Activated CD8-positive, alpha-beta T cell treated with anti-CD3 and anti-CD28 coated beads, Interleukin-2, amount 10 ng/mL, durations not matched to agents 7 days and 5 days (primary cell): Measurements from ENCODE around the gene TES. TPM values are rescaled to one million over a fixed set of nuclear protein-coding genes. Genes with fewer than 3 reads are reported as not detected.
"Not testable (repeated sequence)": the region's sequence is repeated elsewhere in the genome, so short reads cannot be mapped to it uniquely, and the experiment has no call there.

Source experiments
- ATAC-seq: fragments of 150-1000 bp; cut with Tn5 transposase; one replicate; pipeline ENCODE4 v1.10.0; 2021; ENCODE audit warnings: moderate library complexity
- CTCF ChIA-PET: fragments of 350-600 bp; sonication (Branson Sonifier 250); formaldehyde crosslinking; loops from one replicate; lab custom pipeline; 2021; ENCODE audit warnings: antibody characterized with exemption; lab: Charles Lee
- POLR2A ChIA-PET: fragments of 350-600 bp; sonication (Branson Sonifier 250); formaldehyde crosslinking; loops from one replicate; lab custom pipeline; 2021; ENCODE audit warnings: antibody characterized with exemption; lab: Charles Lee
- DNase-seq: peaks from one replicate; pipeline ENCODE4 v3.0.0-alpha.2; 2020
- H3K27ac Mint-ChIP-seq: one replicate; pipeline ENCODE4 v1.8.0; 2021; ENCODE audit warnings: mild to moderate bottlenecking, mixed read lengths
- H3K27me3 Mint-ChIP-seq: one replicate; pipeline ENCODE4 v1.8.0; 2021; ENCODE audit warnings: low read depth, mixed read lengths
- H3K36me3 Mint-ChIP-seq: one replicate; pipeline ENCODE4 v1.8.0; 2021; ENCODE audit warnings: low read depth, mixed read lengths
- H3K4me1 Mint-ChIP-seq: one replicate; pipeline ENCODE4 v1.8.0; 2021; ENCODE audit warnings: low read depth, mixed read lengths
- H3K4me3 Mint-ChIP-seq: one replicate; pipeline ENCODE4 v1.8.0; 2021; ENCODE audit warnings: mild to moderate bottlenecking, mixed read lengths
- H3K9me3 Mint-ChIP-seq: one replicate; pipeline ENCODE4 v1.8.0; 2022; ENCODE audit warnings: mixed read lengths; ENCODE audit not compliant: insufficient read depth
- total RNA-seq, 2 experiments: library from RNA; stranded (reverse); gene quantifications; one replicate each; pipeline ENCODE4 v1.2.3, GENCODE V29; 2021

The TES gene
- total RNA-seq, 2 experiments from 2014 or later, result 110 to 112 TPM

DNA sequence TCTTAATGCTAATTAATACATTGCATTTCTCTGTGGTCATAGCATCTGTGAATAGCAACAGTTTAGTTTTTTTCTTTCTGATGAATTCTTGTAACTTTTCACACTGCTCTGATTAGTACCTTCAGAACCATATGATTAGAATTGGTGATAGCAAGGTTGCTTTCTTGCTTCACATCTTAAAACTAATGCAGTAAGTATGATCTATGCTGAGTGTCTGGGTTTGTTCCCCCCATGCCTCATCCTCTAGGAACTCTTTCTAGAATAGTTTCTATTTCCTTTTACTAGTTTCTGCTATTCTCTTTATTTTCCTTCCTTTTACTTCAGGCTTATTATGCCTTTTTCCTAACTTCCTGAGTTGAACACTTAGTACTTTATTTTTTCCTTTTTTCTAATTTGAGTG lies 32.4 kb downstream of the TES start:
- DNase-seq, result no peak
- POLR2A ChIA-PET, result no interaction called here
- Mint-ChIP-seq H3K27ac (no peak overlapping the region), H3K36me3 (peaks cover 64% of the 10 kb centered on the region), H3K4me3 (no peak overlapping the region), H3K9me3 (peaks cover 3% of the 10 kb centered on the region), H3K4me1 (peaks cover 10% of the 10 kb centered on the region), H3K27me3 (no peaks in the 10 kb centered on the region)
- ATAC-seq, result no peak
- CTCF ChIA-PET, result interaction anchor here (3.0 kb wide), 1 partner anchor 63 kb away, joined by 10 read pairs; no protein-coding TSS in a partner anchor

DNA sequence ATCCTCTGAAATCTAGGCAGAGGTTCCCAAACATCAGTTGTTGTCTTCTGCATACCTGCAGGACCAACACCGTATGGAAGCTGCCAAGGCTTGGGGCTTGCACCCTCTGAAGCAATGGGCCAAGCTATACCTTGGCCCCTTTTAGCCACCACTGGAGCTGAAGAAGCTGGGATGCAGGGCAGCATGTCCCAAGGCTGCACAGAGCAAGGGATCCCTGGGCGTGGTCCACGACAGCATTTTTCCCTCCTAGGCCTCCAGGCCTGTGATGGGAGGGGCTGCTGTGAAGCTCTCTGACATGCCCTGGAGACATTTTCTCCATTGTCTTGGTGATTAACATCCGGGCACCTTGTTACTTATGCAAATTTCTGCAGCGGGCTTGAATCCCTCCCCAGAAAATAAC lies 34.5 kb downstream of the TES start:
- H3K9me3 Mint-ChIP-seq, POLR2A ChIA-PET, H3K4me3 Mint-ChIP-seq, DNase-seq, ATAC-seq, H3K27ac Mint-ChIP-seq, H3K27me3 Mint-ChIP-seq, H3K4me1 Mint-ChIP-seq: not testable (repeated sequence)
- H3K36me3 Mint-ChIP-seq, result peaks cover 69% of the 10 kb centered on the region
- CTCF ChIA-PET, result interaction anchor here (3.8 kb wide), 1 partner anchor 9 kb away, joined by 15 read pairs; no protein-coding TSS in a partner anchor

DNA sequence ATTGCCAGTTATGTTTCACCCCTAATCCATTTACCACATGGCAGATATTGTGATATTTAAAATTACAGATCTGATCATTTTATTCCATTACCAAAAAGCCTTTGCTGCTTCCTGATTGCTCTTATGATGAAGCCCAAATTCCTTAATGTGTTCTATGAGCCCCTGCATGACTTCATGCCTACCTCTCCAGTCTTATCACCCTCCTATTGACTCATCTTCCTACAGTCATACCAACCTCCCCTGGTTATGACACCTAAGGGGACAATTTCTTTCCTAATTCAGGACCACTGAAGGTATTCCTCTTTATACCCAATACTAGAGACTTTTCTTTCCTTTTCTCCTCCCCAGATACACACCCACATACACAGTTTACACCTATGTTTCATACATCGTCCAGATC lies 36.0 kb downstream of the TES start:
- Mint-ChIP-seq H3K9me3 (peaks cover 3% of the 10 kb centered on the region), H3K4me3 (no peak overlapping the region), H3K27me3 (no peaks in the 10 kb centered on the region), H3K36me3 (peaks cover 73% of the 10 kb centered on the region), H3K4me1 (peaks cover 6% of the 10 kb centered on the region), H3K27ac (no peak overlapping the region)
- POLR2A ChIA-PET, result no interaction called here
- DNase-seq (no peak), ATAC-seq (no peak)
- CTCF ChIA-PET, result interaction anchor here (3.8 kb wide), 1 partner anchor 10 kb away, joined by 15 read pairs; no protein-coding TSS in a partner anchor

DNA sequence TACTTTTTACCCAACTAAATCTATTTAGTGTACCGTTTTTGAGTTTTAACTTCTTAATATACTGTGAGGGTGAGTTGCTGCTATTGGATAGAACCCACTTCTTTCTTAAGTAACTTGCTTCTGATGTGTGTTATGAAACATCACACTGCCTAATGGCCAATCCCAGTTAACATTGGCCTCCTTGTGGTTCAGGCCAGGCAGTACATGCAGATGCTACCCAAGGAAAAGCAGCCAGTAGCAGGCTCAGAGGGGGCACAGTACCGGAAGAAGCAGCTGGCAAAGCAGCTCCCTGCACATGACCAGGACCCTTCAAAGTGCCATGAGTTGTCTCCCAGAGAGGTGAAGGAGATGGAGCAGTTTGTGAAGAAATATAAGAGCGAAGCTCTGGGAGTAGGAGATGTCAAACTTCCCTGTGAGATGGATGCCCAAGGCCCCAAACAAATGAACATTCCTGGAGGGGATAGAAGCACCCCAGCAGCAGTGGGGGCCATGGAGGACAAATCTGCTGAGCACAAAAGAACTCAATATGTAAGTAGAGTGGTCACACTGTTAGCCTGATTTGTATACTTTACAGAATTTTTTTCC lies 39.7 kb downstream of the TES start:
- H3K4me1 Mint-ChIP-seq, result peaks cover 11% of the 10 kb centered on the region
- H3K4me3 Mint-ChIP-seq, result no peak overlapping the region
- ChIA-PET CTCF (interaction anchor here (0.9 to 3.4 kb wide), 7 partner anchors 9 to 276 kb away, joined by 4 to 14 read pairs (median 5); no protein-coding TSS in a partner anchor), POLR2A (no interaction called here)
- peaks cover 69% of the 10 kb centered on the region for H3K36me3 Mint-ChIP-seq
- DNase-seq (no peak), ATAC-seq (peak; percentile 53)
- H3K9me3 Mint-ChIP-seq, result peaks cover 2% of the 10 kb centered on the region
- H3K27ac Mint-ChIP-seq, result no peak overlapping the region
- no peaks in the 10 kb centered on the region for H3K27me3 Mint-ChIP-seq

DNA sequence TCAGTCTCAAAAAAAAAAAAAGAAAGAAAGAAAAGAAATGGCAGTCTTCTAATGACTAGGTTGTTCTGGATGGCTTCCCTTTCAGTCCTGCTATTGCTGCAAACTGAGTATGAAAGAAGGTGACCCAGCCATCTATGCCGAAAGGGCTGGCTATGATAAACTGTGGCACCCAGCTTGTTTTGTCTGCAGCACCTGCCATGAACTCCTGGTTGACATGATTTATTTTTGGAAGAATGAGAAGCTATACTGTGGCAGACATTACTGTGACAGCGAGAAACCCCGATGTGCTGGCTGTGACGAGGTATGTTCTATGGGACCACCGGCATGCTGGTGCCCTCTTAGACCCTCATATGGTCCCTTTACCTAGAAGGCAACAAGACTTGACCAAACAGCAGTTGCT lies 41.3 kb downstream of the TES start:
- Mint-ChIP-seq H3K27ac (no peak overlapping the region), H3K9me3 (no peaks in the 10 kb centered on the region), H3K27me3 (no peaks in the 10 kb centered on the region), H3K4me1 (peaks cover 8% of the 10 kb centered on the region), H3K4me3 (no peak overlapping the region), H3K36me3 (peaks cover 56% of the 10 kb centered on the region)
- CTCF ChIA-PET, result interaction anchor here (0.7 to 1.7 kb wide), 6 partner anchors 16 to 275 kb away, joined by 3 to 4 read pairs (median 3); no protein-coding TSS in a partner anchor
- POLR2A ChIA-PET, result no interaction called here
- DNase-seq (no peak), ATAC-seq (no peak)

DNA sequence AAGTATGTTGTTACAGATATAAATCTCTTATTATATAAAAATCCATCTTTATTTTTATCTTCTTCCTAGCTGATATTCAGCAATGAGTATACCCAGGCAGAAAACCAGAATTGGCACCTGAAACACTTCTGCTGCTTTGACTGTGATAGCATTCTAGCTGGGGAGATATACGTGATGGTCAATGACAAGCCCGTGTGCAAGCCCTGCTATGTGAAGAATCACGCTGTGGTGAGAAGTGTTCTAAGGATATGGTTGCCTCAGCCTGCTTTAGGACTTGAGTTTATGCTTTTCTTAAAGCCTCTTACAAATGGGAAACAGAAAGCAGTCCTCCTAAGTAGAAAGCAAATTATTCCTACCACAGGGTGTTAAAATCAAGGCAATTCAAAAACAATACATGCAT lies 41.9 kb downstream of the TES start:
- DNase-seq (no peak), ATAC-seq (no peak)
- Mint-ChIP-seq H3K4me3 (no peak overlapping the region), H3K27ac (no peak overlapping the region), H3K27me3 (no peaks in the 10 kb centered on the region), H3K4me1 (peaks cover 8% of the 10 kb centered on the region), H3K9me3 (no peaks in the 10 kb centered on the region), H3K36me3 (peaks cover 58% of the 10 kb centered on the region)
- ChIA-PET CTCF (interaction anchor here (0.7 to 1.7 kb wide), 5 partner anchors 16 to 274 kb away, joined by 3 to 5 read pairs (median 4); no protein-coding TSS in a partner anchor), POLR2A (no interaction called here)

DNA sequence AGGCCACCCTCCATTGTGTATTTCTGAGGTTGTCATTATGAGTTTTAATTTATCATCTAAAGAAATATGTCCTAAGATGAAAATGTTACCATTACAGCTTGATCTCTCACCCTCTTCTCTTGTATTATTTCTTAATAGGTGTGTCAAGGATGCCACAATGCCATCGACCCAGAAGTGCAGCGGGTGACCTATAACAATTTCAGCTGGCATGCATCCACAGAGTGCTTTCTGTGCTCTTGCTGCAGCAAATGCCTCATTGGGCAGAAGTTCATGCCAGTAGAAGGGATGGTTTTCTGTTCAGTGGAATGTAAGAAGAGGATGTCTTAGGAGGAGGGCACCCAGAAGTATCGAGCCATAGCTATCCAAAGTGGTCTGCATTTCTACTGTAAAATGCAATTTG lies 46.8 kb downstream of the TES start:
- POLR2A ChIA-PET, result no interaction called here
- Mint-ChIP-seq H3K27me3 (no peaks in the 10 kb centered on the region), H3K4me1 (peaks cover 8% of the 10 kb centered on the region), H3K36me3 (peaks cover 47% of the 10 kb centered on the region), H3K4me3 (no peak overlapping the region), H3K27ac (no peak overlapping the region), H3K9me3 (no peaks in the 10 kb centered on the region)
- no peak for DNase-seq
- ATAC-seq, result no peak
- CTCF ChIA-PET, result interaction anchor here (0.9 to 2.9 kb wide), 8 partner anchors 15 to 334 kb away, joined by 3 to 13 read pairs (median 5); no protein-coding TSS in a partner anchor

DNA sequence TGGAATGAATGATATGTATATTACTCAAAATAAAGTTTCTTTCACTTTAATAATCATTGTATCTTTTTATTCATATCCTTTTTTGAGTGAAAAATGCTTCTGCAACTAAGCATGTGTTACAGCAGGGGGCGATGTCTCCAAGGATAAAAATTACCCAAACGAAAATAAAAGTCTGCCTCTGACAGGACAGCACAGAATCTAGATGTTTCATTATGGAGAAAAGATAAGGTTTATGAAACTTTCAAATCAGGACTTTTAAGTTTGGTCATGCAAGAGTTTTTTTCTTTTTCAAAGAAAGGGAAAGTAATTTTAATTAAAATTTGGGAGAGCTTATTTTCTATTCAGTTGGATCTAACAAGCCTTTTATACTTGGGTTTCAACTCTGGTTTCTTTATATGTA lies 48.4 kb downstream of the TES start:
- ChIA-PET POLR2A (no interaction called here), CTCF (interaction anchor here (0.7 to 2.9 kb wide), 20 partner anchors 9 to 544 kb away, joined by 3 to 17 read pairs (median 4); no protein-coding TSS in a partner anchor)
- Mint-ChIP-seq H3K27ac (no peak overlapping the region), H3K9me3 (no peaks in the 10 kb centered on the region), H3K4me3 (no peak overlapping the region), H3K36me3 (peaks cover 34% of the 10 kb centered on the region), H3K4me1 (peaks cover 8% of the 10 kb centered on the region), H3K27me3 (peaks cover 2% of the 10 kb centered on the region)
- ATAC-seq, result no peak
- DNase-seq, result peak; percentile 54

DNA sequence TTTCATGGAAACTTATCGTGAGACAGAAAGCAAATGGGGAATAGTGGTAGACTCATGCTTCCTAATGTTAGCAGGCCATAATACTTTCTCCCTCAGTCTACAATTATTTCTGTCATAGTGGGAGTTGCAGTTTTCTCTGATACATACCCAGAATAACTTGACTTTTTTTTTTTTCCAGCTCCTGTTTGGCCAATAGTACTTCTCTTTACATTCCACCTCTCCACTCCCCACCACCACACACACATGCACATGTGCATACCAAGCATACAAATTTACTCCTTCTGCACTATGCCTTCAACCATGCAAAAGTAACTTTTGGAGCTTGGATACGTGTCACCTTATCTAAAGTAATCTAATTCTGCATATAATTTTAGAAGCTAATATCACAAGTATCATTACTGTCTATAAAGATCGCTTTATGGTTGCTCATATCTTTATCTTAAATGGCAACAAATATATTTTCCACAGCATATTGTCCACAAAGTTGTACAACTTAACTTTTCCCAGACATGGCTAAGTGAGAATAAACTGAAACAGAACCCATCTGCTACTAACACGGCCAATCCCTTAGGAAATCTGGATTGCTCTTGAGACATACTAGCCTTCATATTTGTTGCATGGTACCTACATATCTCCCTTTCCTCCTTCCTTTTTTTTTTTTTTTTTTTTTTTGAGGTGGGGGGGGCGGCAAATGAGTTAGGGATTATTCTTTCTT lies 49.0 kb downstream of the TES start:
- POLR2A ChIA-PET, result no interaction called here
- Mint-ChIP-seq H3K9me3 (no peaks in the 10 kb centered on the region), H3K36me3 (peaks cover 32% of the 10 kb centered on the region), H3K4me3 (no peak overlapping the region), H3K4me1 (peaks cover 8% of the 10 kb centered on the region), H3K27ac (no peak overlapping the region), H3K27me3 (peaks cover 4% of the 10 kb centered on the region)
- CTCF ChIA-PET, result interaction anchor here (0.7 to 2.9 kb wide), 20 partner anchors 9 to 544 kb away, joined by 3 to 17 read pairs (median 5); no protein-coding TSS in a partner anchor
- ATAC-seq, result no peak
- DNase-seq, result no peak

DNA sequence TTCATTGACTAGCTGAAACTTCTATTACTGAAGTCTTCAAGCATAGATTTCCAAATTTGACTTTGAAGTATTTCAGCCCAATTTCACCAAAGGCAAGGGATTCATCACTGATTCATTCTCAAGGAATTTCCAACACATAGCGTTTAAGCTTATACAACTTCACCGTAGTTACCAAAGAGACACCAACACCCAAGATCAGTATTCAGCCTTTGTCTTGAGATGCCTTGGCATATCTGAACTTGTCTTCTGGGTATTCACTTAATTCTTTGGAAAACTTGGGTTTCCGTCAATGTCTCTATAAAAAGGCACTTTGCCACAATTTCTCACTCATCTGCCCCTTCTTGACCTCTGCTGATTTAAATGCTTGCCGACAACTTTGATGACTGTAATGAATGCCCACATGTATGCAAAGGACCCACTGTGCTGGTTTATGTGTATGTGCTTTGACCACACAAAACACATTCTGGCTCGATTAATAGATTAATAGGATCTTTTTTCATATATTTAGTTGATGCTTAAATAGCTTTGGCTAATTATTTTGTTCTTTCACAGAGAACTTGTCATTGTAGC lies 49.6 kb downstream of the TES start:
- Mint-ChIP-seq H3K36me3 (peaks cover 29% of the 10 kb centered on the region), H3K4me3 (no peak overlapping the region), H3K27me3 (peaks cover 5% of the 10 kb centered on the region), H3K4me1 (peaks cover 5% of the 10 kb centered on the region), H3K27ac (no peak overlapping the region), H3K9me3 (no peaks in the 10 kb centered on the region)
- CTCF ChIA-PET, result interaction anchor here (1.0 to 2.3 kb wide), 16 partner anchors 8 to 543 kb away, joined by 3 to 17 read pairs (median 5); no protein-coding TSS in a partner anchor
- POLR2A ChIA-PET, result no interaction called here
- DNase-seq (no peak), ATAC-seq (no peak)

DNA sequence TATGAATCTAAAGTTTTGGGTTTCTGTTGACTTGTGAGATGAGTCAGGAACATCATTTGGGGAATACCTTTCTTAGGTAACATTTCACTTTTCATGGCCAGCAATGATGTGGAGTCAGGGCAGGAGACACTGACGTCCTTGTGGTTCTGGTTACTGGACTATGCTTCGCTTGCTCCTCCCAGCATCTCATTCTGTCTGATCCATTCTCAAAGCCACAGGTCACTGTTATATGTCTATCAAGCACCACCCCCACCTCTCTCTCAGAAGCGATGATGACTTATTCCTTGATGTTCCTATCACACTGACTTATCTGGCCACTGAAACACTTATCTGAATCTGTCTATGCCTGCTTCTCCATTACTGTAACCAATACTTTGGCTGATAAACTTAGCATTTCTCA lies 51.6 kb downstream of the TES start:
- ATAC-seq (no peak), DNase-seq (no peak)
- Mint-ChIP-seq H3K36me3 (peaks cover 25% of the 10 kb centered on the region), H3K27ac (no peak overlapping the region), H3K9me3 (no peaks in the 10 kb centered on the region), H3K4me3 (no peak overlapping the region), H3K27me3 (peaks cover 21% of the 10 kb centered on the region), H3K4me1 (peaks cover 2% of the 10 kb centered on the region)
- ChIA-PET CTCF (no interaction called here), POLR2A (no interaction called here)
